GM21619 (cell line): Measurements from ENCODE around the gene ACE.

Experiments
- ATAC-seq: cut with Tn5 transposase; IDR thresholded peaks from one replicate; pipeline ENCODE4 v1.9.1; 2021; ENCODE audit not compliant: unreplicated experiment

Gene ACE

GRCh38 chr17:63534078-63534570 is 57.3 kb downstream of the ACE start:
- ATAC-seq = no peak

- no peak for ATAC-seq
These were observed 58.1 kb downstream of the ACE start for GRCh38 chr17:63534816-63535455.

DNA sequence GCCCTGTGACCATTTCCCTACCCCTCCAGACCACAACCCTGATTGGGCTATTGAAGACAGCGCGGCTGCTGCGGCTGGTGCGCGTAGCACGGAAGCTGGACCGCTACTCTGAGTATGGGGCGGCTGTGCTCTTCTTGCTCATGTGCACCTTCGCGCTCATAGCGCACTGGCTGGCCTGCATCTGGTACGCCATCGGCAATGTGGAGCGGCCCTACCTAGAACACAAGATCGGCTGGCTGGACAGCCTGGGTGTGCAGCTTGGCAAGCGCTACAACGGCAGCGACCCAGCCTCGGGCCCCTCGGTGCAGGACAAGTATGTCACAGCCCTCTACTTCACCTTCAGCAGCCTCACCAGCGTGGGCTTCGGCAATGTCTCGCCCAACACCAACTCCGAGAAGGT is 58.8 kb downstream of the ACE start:
- no peak for ATAC-seq

- ATAC-seq = no peak
These were observed 60.1 kb downstream of the ACE start for GRCh38 chr17:63537001-63537400.

- ATAC-seq = no peak
These were observed 61.3 kb downstream of the ACE start for GRCh38 chr17:63537991-63538692.

DNA sequence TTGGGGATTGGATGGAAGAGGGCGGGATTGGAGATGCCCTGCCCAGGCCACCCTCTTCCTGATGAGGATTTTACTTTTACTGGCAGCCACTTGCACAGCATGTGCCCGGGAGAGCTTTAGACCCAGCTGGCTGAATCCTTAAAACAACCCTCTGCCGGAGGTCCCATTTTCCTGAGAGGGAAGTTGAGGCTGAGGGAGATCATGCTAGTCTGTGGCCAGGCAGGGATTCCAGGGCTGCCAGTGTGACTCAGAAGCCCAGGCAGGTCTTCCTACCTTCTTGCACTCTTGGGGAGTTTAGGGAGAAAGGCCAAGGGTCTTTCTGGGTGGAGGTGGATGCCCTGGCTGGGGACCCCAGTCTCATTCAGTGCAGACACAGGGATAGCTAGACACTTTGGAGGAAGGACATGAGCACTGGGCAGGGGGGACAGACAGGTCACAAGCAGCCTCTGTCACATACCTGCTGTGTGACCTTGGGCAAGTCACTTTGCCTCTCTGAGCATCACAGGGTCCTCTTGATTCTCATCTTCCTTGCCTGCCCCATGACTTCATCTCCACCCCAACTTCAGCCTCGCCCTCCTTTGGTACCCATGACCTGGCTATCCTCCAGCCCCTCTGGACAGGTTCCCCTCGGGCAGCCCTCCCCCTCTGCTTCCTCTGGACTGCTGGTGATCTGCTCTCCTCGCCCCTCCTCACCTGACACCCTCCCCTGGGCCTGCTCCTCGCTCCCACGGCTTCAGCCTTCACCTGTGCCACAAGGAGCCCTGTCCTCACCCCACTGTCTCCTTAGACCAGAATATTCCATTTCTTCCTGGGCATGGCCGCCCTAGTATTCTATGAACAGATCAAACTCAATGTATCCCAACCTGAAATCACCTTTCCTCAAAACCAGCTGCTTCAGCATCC is 62.1 kb downstream of the ACE start:
- ATAC-seq = no peak

- no peak for ATAC-seq
These were observed 63.7 kb downstream of the ACE start for GRCh38 chr17:63540590-63540989.

DNA sequence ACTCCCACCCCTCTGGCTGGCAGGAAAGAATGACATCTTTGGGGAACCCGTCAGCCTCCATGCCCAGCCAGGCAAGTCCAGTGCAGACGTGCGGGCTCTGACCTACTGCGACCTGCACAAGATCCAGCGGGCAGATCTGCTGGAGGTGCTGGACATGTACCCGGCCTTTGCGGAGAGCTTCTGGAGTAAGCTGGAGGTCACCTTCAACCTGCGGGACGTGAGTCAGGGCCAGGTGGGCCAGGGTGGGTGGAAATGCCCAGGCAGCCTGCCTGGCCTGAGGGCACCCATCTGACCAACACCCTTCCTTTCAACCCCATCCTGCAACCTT is 65.3 kb downstream of the ACE start:
- no peak for ATAC-seq

- ATAC-seq = no peak
These were observed 66.3 kb downstream of the ACE start for GRCh38 chr17:63542942-63543821.

DNA sequence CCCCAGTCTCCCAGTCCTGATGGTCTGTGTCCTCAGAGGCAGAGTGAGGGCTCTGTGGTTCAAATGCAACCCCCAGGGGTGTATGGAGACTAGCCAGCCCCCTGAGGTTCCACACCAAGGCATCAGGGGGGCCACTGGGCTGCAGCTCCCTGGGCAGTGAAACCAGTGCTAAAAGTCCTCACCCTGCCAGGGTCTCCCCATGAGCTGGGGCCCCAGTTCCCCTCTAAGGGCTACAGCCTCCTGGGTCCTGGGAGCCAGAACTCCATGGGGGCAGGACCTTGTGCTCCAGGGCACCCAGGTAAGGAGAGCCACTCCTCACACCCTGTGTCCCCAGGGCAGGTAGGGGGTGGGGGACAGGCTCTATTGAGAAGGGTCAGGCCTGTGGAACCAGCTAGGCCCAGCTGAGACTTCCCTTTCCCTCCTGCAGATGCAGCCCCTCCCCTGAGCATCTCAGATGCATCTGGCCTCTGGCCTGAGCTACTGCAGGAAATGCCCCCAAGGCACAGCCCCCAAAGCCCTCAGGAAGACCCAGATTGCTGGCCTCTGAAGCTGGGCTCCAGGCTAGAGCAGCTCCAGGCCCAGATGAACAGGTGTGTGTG is 67.1 kb downstream of the ACE start:
- no peak for ATAC-seq

- ATAC-seq = no peak
These were observed 67.8 kb downstream of the ACE start for GRCh38 chr17:63544467-63545301.

DNA sequence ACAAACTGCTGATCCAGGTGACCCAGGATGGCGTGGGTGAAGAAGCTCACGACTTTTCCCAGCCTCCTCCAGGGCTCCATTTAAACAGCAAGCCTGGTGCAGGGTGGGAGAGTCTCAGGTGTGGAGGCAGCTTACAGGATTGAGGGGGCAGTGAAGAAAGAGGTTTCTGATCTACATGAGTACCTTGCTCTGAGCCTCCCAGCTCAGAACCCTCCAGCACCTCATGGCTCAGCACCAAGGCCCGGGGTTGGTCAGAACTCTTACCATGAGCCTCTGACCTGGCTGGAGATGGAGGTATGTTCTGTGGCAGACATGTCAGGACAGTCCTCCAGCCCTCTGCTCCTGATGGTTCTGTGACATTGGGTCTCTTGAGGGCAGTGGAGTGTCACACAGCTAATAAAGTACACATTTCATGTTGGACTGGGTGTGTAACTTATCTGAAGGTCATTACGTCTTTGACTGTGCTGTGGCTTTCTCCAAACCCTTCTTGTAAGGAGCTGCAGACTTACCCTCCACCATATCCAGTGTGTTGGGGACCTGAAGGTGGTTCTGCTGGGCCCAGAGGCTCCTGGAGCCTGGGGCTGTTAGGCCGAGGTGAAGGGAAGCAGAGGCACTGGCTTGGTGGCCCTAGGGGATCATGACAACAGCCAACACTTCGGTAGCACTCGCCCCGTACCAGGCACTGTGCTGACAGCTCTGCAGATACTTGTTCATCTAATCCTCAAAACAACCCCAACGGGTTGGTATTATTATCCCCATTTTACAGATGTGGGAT is 69.6 kb downstream of the ACE start:
- ATAC-seq = no peak

- ATAC-seq = no peak
These were observed 70.2 kb downstream of the ACE start for GRCh38 chr17:63547083-63547523.
